ENCODE data around the gene D2HGDH. TPM values are rescaled to one million over a fixed set of nuclear protein-coding genes. Genes with fewer than 3 reads are reported as not detected.

The D2HGDH gene
- total and polyA plus RNA-seq, 2 of the 13 experiments (the other 11 are each of a cell fraction or from before 2014, with no cell fraction given), result 19.2 to 20.3 TPM

DNA sequence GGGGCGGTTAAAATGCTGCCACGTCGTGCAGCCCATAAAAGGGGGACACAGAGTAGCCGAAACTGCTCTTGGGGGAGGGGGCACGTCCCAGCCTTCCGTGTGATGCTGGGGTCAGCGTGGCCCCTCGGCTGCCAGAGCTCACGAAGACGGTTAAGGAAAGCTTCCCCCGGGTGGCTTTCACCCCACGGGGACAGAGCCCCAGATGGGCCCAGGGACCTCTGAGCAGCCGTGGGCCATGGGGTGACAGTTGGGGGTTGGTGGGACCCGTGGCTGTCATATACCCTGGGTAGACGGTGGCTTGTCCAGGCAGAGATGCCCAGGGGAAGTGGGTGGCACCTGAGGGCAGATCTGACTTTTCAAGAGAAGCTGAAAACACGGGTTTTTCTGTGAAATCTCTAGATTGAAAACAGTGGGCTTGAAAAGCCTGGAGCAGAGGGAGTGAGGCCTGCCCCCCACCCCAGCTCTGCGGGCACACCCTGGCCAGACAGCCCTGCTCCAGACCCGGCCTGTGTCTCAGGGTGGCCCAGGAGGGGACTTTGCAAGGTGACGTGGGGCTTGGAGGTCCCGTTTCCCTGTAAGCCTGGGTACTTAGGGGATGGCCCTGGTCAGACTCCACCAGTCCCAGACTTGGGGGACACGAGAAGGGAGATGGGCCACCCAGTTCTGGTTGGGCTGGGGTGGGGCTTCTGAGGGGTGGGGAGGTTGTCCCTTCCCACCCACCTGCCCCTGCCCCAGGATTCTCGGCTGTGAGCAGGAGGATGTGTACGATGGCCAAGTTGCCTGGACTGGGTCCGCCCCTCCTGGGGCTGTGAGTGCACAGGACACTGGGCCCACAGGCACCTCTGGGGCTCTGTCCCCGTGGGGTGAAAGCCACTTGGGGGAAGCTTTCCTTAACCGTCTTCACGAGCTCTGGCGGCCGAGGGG is 75.2 kb downstream of the D2HGDH start (continued):
- TF ChIP-seq, protein P1, sequence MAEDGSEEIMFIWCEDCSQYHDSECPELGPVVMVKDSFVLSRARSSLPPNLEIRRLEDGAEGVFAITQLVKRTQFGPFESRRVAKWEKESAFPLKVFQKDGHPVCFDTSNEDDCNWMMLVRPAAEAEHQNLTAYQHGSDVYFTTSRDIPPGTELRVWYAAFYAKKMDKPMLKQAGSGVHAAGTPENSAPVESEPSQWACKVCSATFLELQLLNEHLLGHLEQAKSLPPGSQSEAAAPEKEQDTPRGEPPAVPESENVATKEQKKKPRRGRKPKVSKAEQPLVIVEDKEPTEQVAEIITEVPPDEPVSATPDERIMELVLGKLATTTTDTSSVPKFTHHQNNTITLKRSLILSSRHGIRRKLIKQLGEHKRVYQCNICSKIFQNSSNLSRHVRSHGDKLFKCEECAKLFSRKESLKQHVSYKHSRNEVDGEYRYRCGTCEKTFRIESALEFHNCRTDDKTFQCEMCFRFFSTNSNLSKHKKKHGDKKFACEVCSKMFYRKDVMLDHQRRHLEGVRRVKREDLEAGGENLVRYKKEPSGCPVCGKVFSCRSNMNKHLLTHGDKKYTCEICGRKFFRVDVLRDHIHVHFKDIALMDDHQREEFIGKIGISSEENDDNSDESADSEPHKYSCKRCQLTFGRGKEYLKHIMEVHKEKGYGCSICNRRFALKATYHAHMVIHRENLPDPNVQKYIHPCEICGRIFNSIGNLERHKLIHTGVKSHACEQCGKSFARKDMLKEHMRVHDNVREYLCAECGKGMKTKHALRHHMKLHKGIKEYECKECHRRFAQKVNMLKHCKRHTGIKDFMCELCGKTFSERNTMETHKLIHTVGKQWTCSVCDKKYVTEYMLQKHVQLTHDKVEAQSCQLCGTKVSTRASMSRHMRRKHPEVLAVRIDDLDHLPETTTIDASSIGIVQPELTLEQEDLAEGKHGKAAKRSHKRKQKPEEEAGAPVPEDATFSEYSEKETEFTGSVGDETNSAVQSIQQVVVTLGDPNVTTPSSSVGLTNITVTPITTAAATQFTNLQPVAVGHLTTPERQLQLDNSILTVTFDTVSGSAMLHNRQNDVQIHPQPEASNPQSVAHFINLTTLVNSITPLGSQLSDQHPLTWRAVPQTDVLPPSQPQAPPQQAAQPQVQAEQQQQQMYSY (CRISPR knock-in tag; IDR thresholded peaks at IDR 0.05), result no peak
- TF ChIP-seq NPAS2 (CRISPR knock-in tag; IDR thresholded peaks at IDR 0.05; ENCODE audit: borderline replicate concordance) (no peak), HNRNPL (IDR thresholded peaks at IDR 0.05; ENCODE audit: low read depth, low read length) (peak; percentile 38; the same call in 1 of the 2 replicates), RARA (CRISPR knock-in tag; IDR thresholded peaks at IDR 0.05) (no peak), MBD4 (IDR thresholded peaks at IDR 0.05; ENCODE audit: borderline replicate concordance, low read length) (no peak), PITX1 (CRISPR knock-in tag; IDR thresholded peaks at IDR 0.05) (peak; percentile 41; the same call in 1 of the 2 replicates), NCOA1 (CRISPR knock-in tag; IDR thresholded peaks at IDR 0.05) (no peak), ZNF432 (CRISPR knock-in tag; IDR thresholded peaks at IDR 0.05; ENCODE audit: borderline replicate concordance) (no peak), NKX3-1 (CRISPR knock-in tag; IDR thresholded peaks at IDR 0.05) (0 out of 2 replicates have a peak, but pooled peaks have one; percentile 20), GATA4 (IDR thresholded peaks at IDR 0.05; ENCODE audit: borderline replicate concordance, low read depth) (no peak), ZSCAN29 (CRISPR knock-in tag; conservative IDR thresholded peaks at IDR 0.05) (no peak), MAFK (conservative IDR thresholded peaks at IDR 0.05 in 1 of 2, IDR thresholded peaks at IDR 0.05 in 1 of 2; ENCODE audit: low read length in 2 of 2) (no peak)
- TF ChIP-seq, protein P2, sequence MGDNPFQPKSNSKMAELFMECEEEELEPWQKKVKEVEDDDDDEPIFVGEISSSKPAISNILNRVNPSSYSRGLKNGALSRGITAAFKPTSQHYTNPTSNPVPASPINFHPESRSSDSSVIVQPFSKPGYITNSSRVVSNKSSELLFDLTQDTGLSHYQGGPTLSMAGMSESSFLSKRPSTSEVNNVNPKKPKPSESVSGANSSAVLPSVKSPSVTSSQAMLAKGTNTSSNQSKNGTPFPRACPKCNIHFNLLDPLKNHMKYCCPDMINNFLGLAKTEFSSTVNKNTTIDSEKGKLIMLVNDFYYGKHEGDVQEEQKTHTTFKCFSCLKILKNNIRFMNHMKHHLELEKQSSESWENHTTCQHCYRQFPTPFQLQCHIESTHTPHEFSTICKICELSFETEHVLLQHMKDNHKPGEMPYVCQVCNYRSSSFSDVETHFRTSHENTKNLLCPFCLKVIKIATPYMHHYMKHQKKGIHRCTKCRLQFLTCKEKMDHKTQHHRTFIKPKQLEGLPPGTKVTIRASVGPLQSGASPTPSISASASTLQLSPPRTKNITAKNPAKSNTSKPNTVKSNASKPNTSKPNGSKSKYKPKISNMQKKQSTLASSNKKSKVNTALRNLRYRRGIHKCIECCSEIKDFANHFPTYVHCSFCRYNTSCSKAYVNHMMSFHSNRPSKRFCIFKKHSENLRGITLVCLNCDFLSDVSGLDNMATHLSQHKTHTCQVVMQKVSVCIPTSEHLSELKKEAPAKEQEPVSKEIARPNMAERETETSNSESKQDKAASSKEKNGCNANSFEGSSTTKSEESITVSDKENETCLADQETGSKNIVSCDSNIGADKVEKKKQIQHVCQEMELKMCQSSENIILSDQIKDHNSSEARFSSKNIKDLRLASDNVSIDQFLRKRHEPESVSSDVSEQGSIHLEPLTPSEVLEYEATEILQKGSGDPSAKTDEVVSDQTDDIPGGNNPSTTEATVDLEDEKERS (CRISPR knock-in tag; IDR thresholded peaks at IDR 0.05), result no peak
- TF ChIP-seq, protein P3, sequence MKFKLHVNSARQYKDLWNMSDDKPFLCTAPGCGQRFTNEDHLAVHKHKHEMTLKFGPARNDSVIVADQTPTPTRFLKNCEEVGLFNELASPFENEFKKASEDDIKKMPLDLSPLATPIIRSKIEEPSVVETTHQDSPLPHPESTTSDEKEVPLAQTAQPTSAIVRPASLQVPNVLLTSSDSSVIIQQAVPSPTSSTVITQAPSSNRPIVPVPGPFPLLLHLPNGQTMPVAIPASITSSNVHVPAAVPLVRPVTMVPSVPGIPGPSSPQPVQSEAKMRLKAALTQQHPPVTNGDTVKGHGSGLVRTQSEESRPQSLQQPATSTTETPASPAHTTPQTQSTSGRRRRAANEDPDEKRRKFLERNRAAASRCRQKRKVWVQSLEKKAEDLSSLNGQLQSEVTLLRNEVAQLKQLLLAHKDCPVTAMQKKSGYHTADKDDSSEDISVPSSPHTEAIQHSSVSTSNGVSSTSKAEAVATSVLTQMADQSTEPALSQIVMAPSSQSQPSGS (CRISPR knock-in tag; IDR thresholded peaks at IDR 0.05), result no peak
- TF ChIP-seq, protein P4, sequence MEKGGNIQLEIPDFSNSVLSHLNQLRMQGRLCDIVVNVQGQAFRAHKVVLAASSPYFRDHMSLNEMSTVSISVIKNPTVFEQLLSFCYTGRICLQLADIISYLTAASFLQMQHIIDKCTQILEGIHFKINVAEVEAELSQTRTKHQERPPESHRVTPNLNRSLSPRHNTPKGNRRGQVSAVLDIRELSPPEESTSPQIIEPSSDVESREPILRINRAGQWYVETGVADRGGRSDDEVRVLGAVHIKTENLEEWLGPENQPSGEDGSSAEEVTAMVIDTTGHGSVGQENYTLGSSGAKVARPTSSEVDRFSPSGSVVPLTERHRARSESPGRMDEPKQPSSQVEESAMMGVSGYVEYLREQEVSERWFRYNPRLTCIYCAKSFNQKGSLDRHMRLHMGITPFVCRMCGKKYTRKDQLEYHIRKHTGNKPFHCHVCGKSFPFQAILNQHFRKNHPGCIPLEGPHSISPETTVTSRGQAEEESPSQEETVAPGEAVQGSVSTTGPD (CRISPR knock-in tag; IDR thresholded peaks at IDR 0.05), result no peak
- TF ChIP-seq, protein P5, sequence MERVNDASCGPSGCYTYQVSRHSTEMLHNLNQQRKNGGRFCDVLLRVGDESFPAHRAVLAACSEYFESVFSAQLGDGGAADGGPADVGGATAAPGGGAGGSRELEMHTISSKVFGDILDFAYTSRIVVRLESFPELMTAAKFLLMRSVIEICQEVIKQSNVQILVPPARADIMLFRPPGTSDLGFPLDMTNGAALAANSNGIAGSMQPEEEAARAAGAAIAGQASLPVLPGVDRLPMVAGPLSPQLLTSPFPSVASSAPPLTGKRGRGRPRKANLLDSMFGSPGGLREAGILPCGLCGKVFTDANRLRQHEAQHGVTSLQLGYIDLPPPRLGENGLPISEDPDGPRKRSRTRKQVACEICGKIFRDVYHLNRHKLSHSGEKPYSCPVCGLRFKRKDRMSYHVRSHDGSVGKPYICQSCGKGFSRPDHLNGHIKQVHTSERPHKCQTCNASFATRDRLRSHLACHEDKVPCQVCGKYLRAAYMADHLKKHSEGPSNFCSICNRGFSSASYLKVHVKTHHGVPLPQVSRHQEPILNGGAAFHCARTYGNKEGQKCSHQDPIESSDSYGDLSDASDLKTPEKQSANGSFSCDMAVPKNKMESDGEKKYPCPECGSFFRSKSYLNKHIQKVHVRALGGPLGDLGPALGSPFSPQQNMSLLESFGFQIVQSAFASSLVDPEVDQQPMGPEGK (CRISPR knock-in tag; IDR thresholded peaks at IDR 0.05), result peak; percentile 66; the same call in 1 of the 2 replicates

Data from HepG2 (cell line).